Liver (tissue), 9 donors: ENCODE results near the gene ITGB4. TPM values are rescaled to one million over a fixed set of nuclear protein-coding genes. Genes with fewer than 3 reads are reported as not detected.

Experiments used
- DNase-seq: peaks from one replicate; pipeline ENCODE4 v3.0.0-alpha.2; 2017; ENCODE audit warnings: low spot score
- H3K27ac ChIP-seq, 2 donors: one replicate each; pipeline ENCODE4 v1.7.0; 2013; ENCODE audit warnings: inconsistent platforms in 2 of 2, low read length in 2 of 2, control low read depth in 1 of 2, low read depth in 1 of 2, mild to moderate bottlenecking in 1 of 2
- H3K27me3 ChIP-seq, 4 donors: one replicate each; pipeline versions ENCODE4 v1.6.1 to v1.7.0; 2013; ENCODE audit warnings: low read length in 3 of 4, inconsistent platforms in 1 of 4, mild to moderate bottlenecking in 1 of 4, moderate library complexity in 1 of 4; ENCODE audit not compliant: control insufficient read depth in 4 of 4, insufficient read depth in 4 of 4
- H3K36me3 ChIP-seq, 4 donors: one replicate each; pipeline versions ENCODE4 v1.6.1 to v1.7.0; 2013; ENCODE audit warnings: low read length in 3 of 4, mild to moderate bottlenecking in 3 of 4, low read depth in 1 of 4, moderate library complexity in 1 of 4; ENCODE audit not compliant: control insufficient read depth in 4 of 4, insufficient read depth in 3 of 4
- H3K4me1 ChIP-seq, 4 donors: one replicate each; pipeline versions ENCODE4 v1.6.1 to v1.7.0; 2013; ENCODE audit warnings: low read length in 3 of 4, mild to moderate bottlenecking in 3 of 4, moderate library complexity in 1 of 4; ENCODE audit not compliant: control insufficient read depth in 4 of 4, insufficient read depth in 4 of 4
- H3K4me3 ChIP-seq, 3 donors: one replicate each; pipeline versions ENCODE4 v1.6.1 to v1.7.0; 2013; ENCODE audit warnings: low read length in 3 of 3, control low read depth in 1 of 3, low read depth in 1 of 3, mild to moderate bottlenecking in 1 of 3
- H3K9ac ChIP-seq, 2 donors: one replicate each; pipeline ENCODE4 v1.7.0; 2013; ENCODE audit warnings: low read length in 2 of 2, mild to moderate bottlenecking in 2 of 2, moderate library complexity in 2 of 2, control low read depth in 1 of 2, low read depth in 1 of 2
- H3K9me3 ChIP-seq, 4 donors: one replicate each; pipeline versions ENCODE4 v1.6.1 to v1.7.0; 2013; ENCODE audit warnings: low read length in 3 of 4; ENCODE audit not compliant: control insufficient read depth in 4 of 4
- EGR1 ChIP-seq, 2 donors: IDR thresholded peaks; 2 replicates each; pipeline ENCODE4 v1.6.1; 2016 to 2018; ENCODE audit warnings: antibody characterized with exemption in 2 of 2, low read depth in 2 of 2
- FOXA1 ChIP-seq: IDR thresholded peaks from 2 replicates; pipeline ENCODE4 v1.6.1; 2016; ENCODE audit warnings: antibody characterized with exemption
- FOXA2 ChIP-seq: IDR thresholded peaks from 2 replicates; pipeline ENCODE4 v1.6.1; 2016; ENCODE audit warnings: antibody characterized with exemption
- GABPA ChIP-seq, 2 donors: IDR thresholded peaks in 1 of 2; conservative IDR thresholded peaks in 1 of 2; 2 replicates each; pipeline ENCODE4 v1.6.1; 2016; ENCODE audit warnings: antibody characterized with exemption in 2 of 2, mild to moderate bottlenecking in 1 of 2, moderate library complexity in 1 of 2
- HNF4A ChIP-seq, 2 donors: conservative IDR thresholded peaks; 2 replicates each; pipeline ENCODE4 v1.6.1; 2016; ENCODE audit warnings: antibody characterized with exemption in 2 of 2, mild to moderate bottlenecking in 2 of 2
- HNF4G ChIP-seq: IDR thresholded peaks from 2 replicates; pipeline ENCODE4 v1.6.1; 2016; ENCODE audit warnings: antibody characterized with exemption
- NR2F2 ChIP-seq: IDR thresholded peaks from 2 replicates; pipeline ENCODE4 v1.6.1; 2016; ENCODE audit warnings: antibody characterized with exemption
- RAD21 ChIP-seq, 2 donors: IDR thresholded peaks; 2 replicates each; pipeline ENCODE4 v1.6.1; 2016; ENCODE audit warnings: antibody characterized with exemption in 2 of 2, mild to moderate bottlenecking in 2 of 2
- RXRA ChIP-seq, 2 donors: IDR thresholded peaks; 2 replicates each; pipeline ENCODE4 v1.6.1; 2017 to 2018; ENCODE audit warnings: antibody characterized with exemption in 2 of 2, mild to moderate bottlenecking in 1 of 2
- SP1 ChIP-seq: IDR thresholded peaks from 2 replicates; pipeline ENCODE4 v1.6.1; 2018; ENCODE audit warnings: antibody characterized with exemption, mild to moderate bottlenecking
- TAF1 ChIP-seq: conservative IDR thresholded peaks from 2 replicates; pipeline ENCODE4 v1.6.1; 2016; ENCODE audit warnings: antibody characterized with exemption, mild to moderate bottlenecking
- YY1 ChIP-seq: IDR thresholded peaks from 2 replicates; pipeline ENCODE4 v1.6.1; 2016; ENCODE audit warnings: antibody characterized with exemption, mild to moderate bottlenecking
- WGBS: extraction: QIAGEN DNeasy Blood & Tissue Kit; methylation state at CpG from one replicate; pipeline ENCODE4 v1.1.7; 2013; 5-methylcytosine and 5-hydroxymethylcytosine counted together
- polyA plus RNA-seq, 2 donors: library from polyadenylated mRNA; stranded (reverse) in 1 of 2; unstranded in 1 of 2; fragments of 200-250 nt in 1 of 2; fragments of >200 nt in 1 of 2; fragmentation: Nextera tagmentation in 1 of 2; extraction: Ambion mirVana in 1 of 2; gene quantifications; one replicate each; pipeline versions ENCODE4 v1.2.1 to v1.2.3, GENCODE V29; 2013 to 2015
- total RNA-seq, 2 donors: library from RNA; depleted of rRNA; stranded (reverse); fragments of >200 nt; gene quantifications; one replicate each; pipeline ENCODE4 v1.2.3, GENCODE V29; 2014
- TF ChIP-seq, protein P1 (sequence below): IDR thresholded peaks from 2 replicates; pipeline ENCODE4 v1.6.1; 2016; ENCODE audit warnings: antibody characterized with exemption
- TF ChIP-seq, protein P2 (sequence below): IDR thresholded peaks from 2 replicates; pipeline ENCODE4 v1.6.1; 2016; ENCODE audit warnings: antibody characterized with exemption
- TF ChIP-seq, protein P3 (sequence below): fragments of 150-350 bp; IDR thresholded peaks from 2 replicates; pipeline ENCODE4 v1.5.1; 2017; ENCODE audit warnings: improper control_type of control experiment, low read depth, low read length; ENCODE audit not compliant: missing input control
- TF ChIP-seq, protein P4 (sequence below): IDR thresholded peaks from 2 replicates; pipeline ENCODE4 v1.6.1; 2016; ENCODE audit warnings: antibody characterized with exemption
- donor health status: healthy.
- donor health status: healthy.
- donor health status: healthy.
- donor health status: healthy.
- donor health status: healthy.

Gene ITGB4
- total and polyA plus RNA-seq, 4 donors = 0.42 to 1.4 (median 1.3) TPM

DNA sequence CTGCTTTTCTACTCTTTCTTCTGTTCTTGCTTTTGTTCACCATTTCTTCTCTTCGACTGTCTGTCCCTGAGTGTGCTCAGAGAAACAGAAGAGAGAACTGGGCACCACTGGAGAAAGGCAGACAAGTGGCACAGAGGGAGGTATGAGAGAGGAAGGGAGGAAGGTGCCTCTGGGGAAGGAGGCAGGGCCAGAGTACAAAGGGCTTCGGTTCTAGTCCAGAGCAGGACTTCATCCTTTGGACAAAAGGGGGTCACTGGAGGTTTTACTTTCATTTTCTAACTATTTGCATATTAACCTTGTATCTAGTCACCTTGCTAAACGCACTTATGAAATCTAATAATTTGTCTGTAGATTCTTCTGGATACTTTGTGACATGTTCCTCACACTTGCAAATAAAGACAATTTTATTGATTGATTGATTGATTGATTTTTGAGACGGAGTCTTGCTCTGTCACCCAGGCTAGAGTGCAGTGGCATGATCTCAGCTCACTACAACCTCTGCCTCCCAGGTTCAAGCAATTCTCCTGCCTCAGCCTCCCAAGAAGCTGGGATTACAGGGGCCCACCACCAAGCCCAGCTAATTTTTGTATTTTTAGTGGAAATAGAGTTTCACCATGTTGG, 13.5 kb downstream of the ITGB4 start:
- H3K27ac ChIP-seq = peak overlapping the region in 1 of 2 donors; percentile 56

DNA sequence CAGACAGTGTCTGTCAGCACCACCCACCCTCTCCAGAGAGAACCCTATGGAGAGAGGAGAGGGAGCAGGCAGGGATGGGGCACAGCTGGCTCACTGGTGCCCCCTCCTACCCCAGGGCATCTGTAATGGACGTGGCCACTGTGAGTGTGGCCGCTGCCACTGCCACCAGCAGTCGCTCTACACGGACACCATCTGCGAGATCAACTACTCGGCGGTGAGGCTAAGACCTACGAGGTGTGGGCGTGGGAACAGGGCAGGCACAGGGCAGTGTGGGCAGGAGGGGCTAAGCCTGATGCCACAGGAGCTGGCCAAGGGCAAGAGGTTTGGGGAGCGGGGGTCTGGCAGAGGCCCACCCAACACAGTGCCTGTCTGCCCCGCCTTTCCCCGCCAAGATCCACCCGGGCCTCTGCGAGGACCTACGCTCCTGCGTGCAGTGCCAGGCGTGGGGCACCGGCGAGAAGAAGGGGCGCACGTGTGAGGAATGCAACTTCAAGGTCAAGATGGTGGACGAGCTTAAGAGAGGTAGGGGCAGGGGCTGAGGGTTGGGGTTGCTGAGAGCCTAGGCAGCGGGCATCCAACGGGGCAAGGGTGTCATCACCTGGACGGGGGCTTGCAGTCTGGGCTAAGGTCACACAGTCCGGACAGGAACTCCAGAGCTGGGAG, 15.0 kb downstream of the ITGB4 start:
- TF ChIP-seq HNF4A (conservative IDR thresholded peaks at IDR 0.05) (no peak), GABPA (IDR thresholded peaks at IDR 0.05 in 1 of 2, conservative IDR thresholded peaks at IDR 0.05 in 1 of 2) (no peak)
- TF ChIP-seq, protein P1, sequence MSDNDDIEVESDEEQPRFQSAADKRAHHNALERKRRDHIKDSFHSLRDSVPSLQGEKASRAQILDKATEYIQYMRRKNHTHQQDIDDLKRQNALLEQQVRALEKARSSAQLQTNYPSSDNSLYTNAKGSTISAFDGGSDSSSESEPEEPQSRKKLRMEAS = no peak
- no peak overlapping the region for H3K4me3 ChIP-seq
- H3K27ac ChIP-seq = no peak overlapping the region
- no peak for DNase-seq
- no peaks in the 10 kb centered on the region for H3K36me3 ChIP-seq
- no peaks in the 10 kb centered on the region for H3K27me3 ChIP-seq
- H3K9me3 ChIP-seq = no peaks in the 10 kb centered on the region
- peaks cover 2 to 8% (median 7%) of the 10 kb centered on the region in 4 donors for H3K4me1 ChIP-seq
- H3K9ac ChIP-seq = no peak overlapping the region
- 95% methylated on average over 26 of the region's 26 CpGs for WGBS

More for the DNA sequence above, 13.5 kb downstream of the ITGB4 start:
- Histone ChIP-seq H3K36me3 (no peaks in the 10 kb centered on the region), H3K4me3 (no peak overlapping the region), H3K27me3 (no peaks in the 10 kb centered on the region), H3K9me3 (no peaks in the 10 kb centered on the region), H3K9ac (no peak overlapping the region), H3K4me1 (peaks cover 2 to 8% (median 7%) of the 10 kb centered on the region in 4 donors)
- WGBS = 42% methylated on average over 4 of the region's 4 CpGs
- no peak for DNase-seq
- TF ChIP-seq GABPA (IDR thresholded peaks at IDR 0.05 in 1 of 2, conservative IDR thresholded peaks at IDR 0.05 in 1 of 2) (no peak), YY1 (no peak), EGR1 (IDR thresholded peaks at IDR 0.05; ENCODE audit: low read depth in 2 of 2) (no peak), HNF4A (conservative IDR thresholded peaks at IDR 0.05) (peak; percentile 92 to 93), RAD21 (IDR thresholded peaks at IDR 0.05) (no peak), HNF4G (peak; percentile 58), RXRA (IDR thresholded peaks at IDR 0.05) (peak; percentile 62 to 67), TAF1 (no peak), SP1 (peak; percentile 89), FOXA1 (no peak), NR2F2 (no peak), FOXA2 (no peak)
- TF ChIP-seq, protein P2, sequence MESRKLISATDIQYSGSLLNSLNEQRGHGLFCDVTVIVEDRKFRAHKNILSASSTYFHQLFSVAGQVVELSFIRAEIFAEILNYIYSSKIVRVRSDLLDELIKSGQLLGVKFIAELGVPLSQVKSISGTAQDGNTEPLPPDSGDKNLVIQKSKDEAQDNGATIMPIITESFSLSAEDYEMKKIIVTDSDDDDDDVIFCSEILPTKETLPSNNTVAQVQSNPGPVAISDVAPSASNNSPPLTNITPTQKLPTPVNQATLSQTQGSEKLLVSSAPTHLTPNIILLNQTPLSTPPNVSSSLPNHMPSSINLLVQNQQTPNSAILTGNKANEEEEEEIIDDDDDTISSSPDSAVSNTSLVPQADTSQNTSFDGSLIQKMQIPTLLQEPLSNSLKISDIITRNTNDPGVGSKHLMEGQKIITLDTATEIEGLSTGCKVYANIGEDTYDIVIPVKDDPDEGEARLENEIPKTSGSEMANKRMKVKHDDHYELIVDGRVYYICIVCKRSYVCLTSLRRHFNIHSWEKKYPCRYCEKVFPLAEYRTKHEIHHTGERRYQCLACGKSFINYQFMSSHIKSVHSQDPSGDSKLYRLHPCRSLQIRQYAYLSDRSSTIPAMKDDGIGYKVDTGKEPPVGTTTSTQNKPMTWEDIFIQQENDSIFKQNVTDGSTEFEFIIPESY = no peak
- TF ChIP-seq, protein P3, sequence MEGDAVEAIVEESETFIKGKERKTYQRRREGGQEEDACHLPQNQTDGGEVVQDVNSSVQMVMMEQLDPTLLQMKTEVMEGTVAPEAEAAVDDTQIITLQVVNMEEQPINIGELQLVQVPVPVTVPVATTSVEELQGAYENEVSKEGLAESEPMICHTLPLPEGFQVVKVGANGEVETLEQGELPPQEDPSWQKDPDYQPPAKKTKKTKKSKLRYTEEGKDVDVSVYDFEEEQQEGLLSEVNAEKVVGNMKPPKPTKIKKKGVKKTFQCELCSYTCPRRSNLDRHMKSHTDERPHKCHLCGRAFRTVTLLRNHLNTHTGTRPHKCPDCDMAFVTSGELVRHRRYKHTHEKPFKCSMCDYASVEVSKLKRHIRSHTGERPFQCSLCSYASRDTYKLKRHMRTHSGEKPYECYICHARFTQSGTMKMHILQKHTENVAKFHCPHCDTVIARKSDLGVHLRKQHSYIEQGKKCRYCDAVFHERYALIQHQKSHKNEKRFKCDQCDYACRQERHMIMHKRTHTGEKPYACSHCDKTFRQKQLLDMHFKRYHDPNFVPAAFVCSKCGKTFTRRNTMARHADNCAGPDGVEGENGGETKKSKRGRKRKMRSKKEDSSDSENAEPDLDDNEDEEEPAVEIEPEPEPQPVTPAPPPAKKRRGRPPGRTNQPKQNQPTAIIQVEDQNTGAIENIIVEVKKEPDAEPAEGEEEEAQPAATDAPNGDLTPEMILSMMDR = no peak
- TF ChIP-seq, protein P4, sequence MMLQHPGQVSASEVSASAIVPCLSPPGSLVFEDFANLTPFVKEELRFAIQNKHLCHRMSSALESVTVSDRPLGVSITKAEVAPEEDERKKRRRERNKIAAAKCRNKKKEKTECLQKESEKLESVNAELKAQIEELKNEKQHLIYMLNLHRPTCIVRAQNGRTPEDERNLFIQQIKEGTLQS = no peak
- TF ChIP-seq, protein P1 = no peak
